Adipocyte (in vitro differentiated cells): ENCODE results near the gene TMEM131L.
A peak's percentile ranks its signal among the peaks of the same experiment; 100 is the strongest.
"Not testable (repeated sequence)": the region's sequence is repeated elsewhere in the genome, so short reads cannot be mapped to it uniquely, and the experiment has no call there.

Experiments used
- DNase-seq: peaks from one replicate; pipeline ENCODE4 v3.0.0-alpha.2; 2015; ENCODE audit warnings: low read depth
- H3K27me3 ChIP-seq: replicated peaks from 2 replicates; pipeline ENCODE4 v1.7.0; 2013; ENCODE audit warnings: mild to moderate bottlenecking, low read length, moderate library complexity; ENCODE audit not compliant: control insufficient read depth, insufficient read depth
- H3K36me3 ChIP-seq: 2 replicates; pipeline ENCODE4 v1.7.0; 2013; ENCODE audit warnings: low read length, mild to moderate bottlenecking, moderate library complexity; ENCODE audit not compliant: control insufficient read depth, insufficient read depth, severe bottlenecking
- H3K4me1 ChIP-seq: 2 replicates; pipeline ENCODE4 v1.7.0; 2013; ENCODE audit warnings: mild to moderate bottlenecking, low read length, moderate library complexity; ENCODE audit not compliant: control insufficient read depth, insufficient read depth
- H3K4me3 ChIP-seq: 2 replicates; pipeline ENCODE4 v1.7.0; 2013; ENCODE audit warnings: mild to moderate bottlenecking, low read length, moderate library complexity
- H3K9ac ChIP-seq: 2 replicates; pipeline ENCODE4 v1.7.0; 2013; ENCODE audit warnings: mild to moderate bottlenecking, low read length, moderate library complexity
- H3K9me3 ChIP-seq: 2 replicates; pipeline ENCODE4 v1.7.0; 2013; ENCODE audit warnings: mild to moderate bottlenecking, low read length, moderate library complexity; ENCODE audit not compliant: control insufficient read depth

TMEM131L gene

GRCh38 chr4:153466949-153467896, 1.1 kb downstream of the TMEM131L start:
- Histone ChIP-seq H3K9ac (peak overlapping the region; percentile 89), H3K4me3 (peak overlapping the region; percentile 92), H3K4me1 (peaks cover 35% of the 10 kb centered on the region), H3K9me3 (no peaks in the 10 kb centered on the region), H3K27me3 (no peaks in the 10 kb centered on the region), H3K36me3 (no peaks in the 10 kb centered on the region)
- peak; percentile 35 for DNase-seq

- H3K4me1 ChIP-seq = peaks cover 35% of the 10 kb centered on the region
- peak overlapping the region; percentile 92 for H3K4me3 ChIP-seq
- H3K36me3 ChIP-seq = no peaks in the 10 kb centered on the region
- DNase-seq = peak; percentile 54
- no peaks in the 10 kb centered on the region for H3K27me3 ChIP-seq
- no peaks in the 10 kb centered on the region for H3K9me3 ChIP-seq
- no peak overlapping the region for H3K9ac ChIP-seq
These were observed 1.7 kb downstream of the TMEM131L start for GRCh38 chr4:153467897-153468262.

- DNase-seq = peak; percentile 49
- no peaks in the 10 kb centered on the region for H3K9me3 ChIP-seq
- no peak overlapping the region for H3K4me3 ChIP-seq
- no peaks in the 10 kb centered on the region for H3K36me3 ChIP-seq
- H3K27me3 ChIP-seq = no peaks in the 10 kb centered on the region
- H3K9ac ChIP-seq = no peak overlapping the region
- H3K4me1 ChIP-seq = peaks cover 35% of the 10 kb centered on the region
These were observed 2.4 kb downstream of the TMEM131L start for GRCh38 chr4:153468587-153468986.

GRCh38 chr4:153469031-153469430, 2.9 kb downstream of the TMEM131L start:
- Histone ChIP-seq H3K9ac (peak overlapping the region; percentile 9), H3K27me3 (no peaks in the 10 kb centered on the region), H3K9me3 (no peaks in the 10 kb centered on the region), H3K36me3 (no peaks in the 10 kb centered on the region), H3K4me1 (peaks cover 34% of the 10 kb centered on the region), H3K4me3 (no peak overlapping the region)
- peak; percentile 20 for DNase-seq

- not testable (repeated sequence) for H3K27me3 ChIP-seq, H3K36me3 ChIP-seq, H3K9me3 ChIP-seq, H3K9ac ChIP-seq, DNase-seq, H3K4me3 ChIP-seq
- peaks cover 23% of the 10 kb centered on the region for H3K4me1 ChIP-seq
These were observed 5.0 kb downstream of the TMEM131L start for GRCh38 chr4:153471071-153471697.

- no peaks in the 10 kb centered on the region for H3K9me3 ChIP-seq
- H3K27me3 ChIP-seq = no peaks in the 10 kb centered on the region
- no peak overlapping the region for H3K9ac ChIP-seq
- H3K4me1 ChIP-seq = peaks cover 23% of the 10 kb centered on the region
- peaks cover 4% of the 10 kb centered on the region for H3K36me3 ChIP-seq
- H3K4me3 ChIP-seq = no peak overlapping the region
- DNase-seq = no peak
These were observed 5.5 kb downstream of the TMEM131L start for GRCh38 chr4:153471698-153472093.

- Histone ChIP-seq H3K9me3 (no peaks in the 10 kb centered on the region), H3K4me3 (no peak overlapping the region), H3K9ac (no peak overlapping the region), H3K27me3 (no peaks in the 10 kb centered on the region), H3K4me1 (peaks cover 18% of the 10 kb centered on the region), H3K36me3 (peaks cover 4% of the 10 kb centered on the region)
- no peak for DNase-seq
These were observed 6.2 kb downstream of the TMEM131L start for GRCh38 chr4:153472122-153473037.

GRCh38 chr4:153474251-153474650, 8.1 kb downstream of the TMEM131L start:
- Histone ChIP-seq H3K36me3 (peaks cover 4% of the 10 kb centered on the region), H3K4me3 (no peak overlapping the region), H3K27me3 (no peaks in the 10 kb centered on the region), H3K9me3 (no peaks in the 10 kb centered on the region), H3K9ac (no peak overlapping the region), H3K4me1 (peaks cover under 1% of the 10 kb centered on the region)
- DNase-seq = no peak

GRCh38 chr4:153476829-153477574, 10.8 kb downstream of the TMEM131L start:
- H3K36me3 ChIP-seq = peaks cover 10% of the 10 kb centered on the region
- no peaks in the 10 kb centered on the region for H3K27me3 ChIP-seq
- no peak overlapping the region for H3K4me3 ChIP-seq
- no peak for DNase-seq
- no peaks in the 10 kb centered on the region for H3K9me3 ChIP-seq
- H3K4me1 ChIP-seq = no peaks in the 10 kb centered on the region
- H3K9ac ChIP-seq = no peak overlapping the region

GRCh38 chr4:153479101-153479500, 12.9 kb downstream of the TMEM131L start:
- Histone ChIP-seq H3K36me3 (peaks cover 10% of the 10 kb centered on the region), H3K9ac (no peak overlapping the region), H3K4me1 (peaks cover 5% of the 10 kb centered on the region), H3K4me3 (no peak overlapping the region), H3K9me3 (no peaks in the 10 kb centered on the region), H3K27me3 (no peaks in the 10 kb centered on the region)
- peak; percentile 44 for DNase-seq
